Endothelial cell of umbilical vein (primary cell): Measurements from ENCODE around the gene SLC11A1. TPM values are rescaled to one million over a fixed set of nuclear protein-coding genes. Genes with fewer than 3 reads are reported as not detected.

Experiments
- BruUV-seq: library from RNA; stranded (reverse); fragments of 400-500 nt; replicated peaks from 2 replicates; lab custom pipeline; 2021; lab: Mats Ljungman, UMichigan
- CTCF ChIA-PET: fragments of 300-600, 350-600 bp; sonication (Branson Sonifier 250); formaldehyde crosslinking; loops from one replicate; lab custom pipeline; 2021; ENCODE audit warnings: antibody characterized with exemption, inconsistent platforms; lab: Charles Lee
- POLR2A ChIA-PET: fragments of 300-600, 350-600 bp; sonication (Branson Sonifier 250); formaldehyde crosslinking; loops from one replicate; lab custom pipeline; 2021; ENCODE audit warnings: antibody characterized with exemption, inconsistent platforms; lab: Charles Lee
- DNase-seq: peaks from one replicate; pipeline ENCODE4 v3.0.0-alpha.2; 2011; ENCODE audit warnings: low read depth, low spot score
- FAIRE-seq: peaks from 2 replicates; lab custom pipeline; 2011; peaks lifted over from hg19 to GRCh38; lab: Jason Lieb, UNC
- H2AFZ ChIP-seq: 2 replicates; pipeline ENCODE4 v1.6.0; 2012; ENCODE audit warnings: low read depth, low read length, control low read depth, inconsistent platforms
- H3K27ac ChIP-seq: 2 replicates; pipeline ENCODE4 v1.5.1; 2011; ENCODE audit warnings: low read depth, mild to moderate bottlenecking, control low read depth, low read length, moderate library complexity; ENCODE audit not compliant: insufficient read depth
- H3K27me3 ChIP-seq, 2 experiments: 2 replicates each; pipeline versions ENCODE4 v1.6.0 to v1.6.1; 2011; ENCODE audit warnings: low read length in 2 of 2, mixed read lengths in 1 of 2; ENCODE audit not compliant: control insufficient read depth in 2 of 2, insufficient read depth in 2 of 2
- H3K36me3 ChIP-seq, 2 experiments: 2 replicates in 1 of 2; 3 replicates in 1 of 2; pipeline ENCODE4 v1.5.1; 2011; ENCODE audit warnings: low read length in 2 of 2, mild to moderate bottlenecking in 1 of 2, moderate library complexity in 1 of 2; ENCODE audit not compliant: control insufficient read depth in 2 of 2, insufficient read depth in 2 of 2; ENCODE audit errors: extremely low read depth in 1 of 2
- H3K4me1 ChIP-seq: 3 replicates; pipeline ENCODE4 v1.5.1; 2011; ENCODE audit warnings: mild to moderate bottlenecking, low read length; ENCODE audit not compliant: control insufficient read depth, insufficient read depth; ENCODE audit errors: extremely low read depth
- H3K4me2 ChIP-seq: 2 replicates; pipeline ENCODE4 v1.6.1; 2011; ENCODE audit warnings: low read length, control low read depth, mixed read lengths; ENCODE audit not compliant: insufficient read depth
- H3K4me3 ChIP-seq, 3 experiments: fragments of 200-600 bp in 1 of 3; sonication (generic), shearing (Covaris generic) in 1 of 3; replicated peaks in 1 of 3; 2 replicates each; pipeline ENCODE4 v1.5.1; 2011 to 2016; ENCODE audit warnings: control low read depth in 3 of 3, low read length in 3 of 3, mild to moderate bottlenecking in 2 of 3, inconsistent platforms in 1 of 3, low read depth in 1 of 3, moderate library complexity in 1 of 3; ENCODE audit not compliant: insufficient read depth in 1 of 3
- H3K79me2 ChIP-seq: 2 replicates; pipeline ENCODE4 v1.6.0; 2012; ENCODE audit warnings: low read length, inconsistent platforms; ENCODE audit not compliant: control insufficient read depth, insufficient read depth
- H3K9ac ChIP-seq: replicated peaks from 2 replicates; pipeline ENCODE3; 2011; ENCODE audit warnings: low read length, control low read depth; ENCODE audit not compliant: insufficient read depth; ENCODE audit errors: extremely low read depth
- H3K9me1 ChIP-seq: replicated peaks from 3 replicates; pipeline ENCODE4 v1.6.0; 2011; ENCODE audit warnings: mild to moderate bottlenecking, low read length; ENCODE audit not compliant: control insufficient read depth, insufficient read depth; ENCODE audit errors: extremely low read depth
- H3K9me3 ChIP-seq: replicated peaks from 2 replicates; pipeline ENCODE4 v1.5.1; 2012; ENCODE audit warnings: low read length, inconsistent platforms; ENCODE audit not compliant: control insufficient read depth, insufficient read depth
- H4K20me1 ChIP-seq: replicated peaks from 2 replicates; pipeline ENCODE3; 2011; ENCODE audit warnings: mild to moderate bottlenecking, low read length; ENCODE audit not compliant: control insufficient read depth, insufficient read depth; ENCODE audit errors: extremely low read depth
- CTCF ChIP-seq, 2 donors: IDR thresholded peaks; 1 replicate in 1 of 2; 2 replicates in 1 of 2; pipeline ENCODE4 v1.5.1; 2011; ENCODE audit warnings: low read length in 2 of 2, mild to moderate bottlenecking in 2 of 2, moderate library complexity in 2 of 2, control low read depth in 1 of 2, inconsistent platforms in 1 of 2, low read depth in 1 of 2; ENCODE audit not compliant: insufficient read depth in 1 of 2; ENCODE audit errors: extremely low read depth in 1 of 2
- EZH2 ChIP-seq: IDR thresholded peaks from 2 replicates; pipeline ENCODE4 v1.6.1; 2012; ENCODE audit warnings: borderline replicate concordance, low read depth, mild to moderate bottlenecking, moderate library complexity, low read length, inconsistent platforms; ENCODE audit not compliant: severe bottlenecking
- FOS ChIP-seq: IDR thresholded peaks from 2 replicates; pipeline ENCODE4 v1.6.1; 2011; ENCODE audit warnings: mild to moderate bottlenecking, low read length, moderate library complexity, borderline replicate concordance; ENCODE audit not compliant: insufficient read depth
- GATA2 ChIP-seq: IDR thresholded peaks from 2 replicates; pipeline ENCODE4 v1.7.0; 2011; ENCODE audit warnings: low read depth, mild to moderate bottlenecking, moderate library complexity, mixed read lengths, low read length; ENCODE audit not compliant: insufficient read length, insufficient read depth
- JUN ChIP-seq: IDR thresholded peaks from 2 replicates; pipeline ENCODE4 v1.6.1; 2011; ENCODE audit warnings: borderline replicate concordance, low read depth; ENCODE audit not compliant: insufficient read length, insufficient read depth
- MAX ChIP-seq: IDR thresholded peaks from 2 replicates; pipeline ENCODE4 v1.6.1; 2011; ENCODE audit not compliant: insufficient read depth, insufficient read length
- MYC ChIP-seq: IDR thresholded peaks from one replicate; pipeline ENCODE4 v1.6.1; 2011; ENCODE audit warnings: mild to moderate bottlenecking, low read depth, low read length
- POLR2A ChIP-seq: IDR thresholded peaks from 2 replicates; pipeline ENCODE4 v1.6.1; 2012; ENCODE audit warnings: low read depth, mild to moderate bottlenecking, control low read depth, low read length
- POLR2AphosphoS5 ChIP-seq: IDR thresholded peaks from 2 replicates; pipeline ENCODE4 v1.6.1; 2012; ENCODE audit warnings: low read depth, mild to moderate bottlenecking, control low read depth, low read length, moderate library complexity; ENCODE audit not compliant: insufficient read depth
- dilution Hi-C: fragments of 300-500 bp; cut with MboI; formaldehyde crosslinking; loops from one replicate; pipeline ENCODE4 v1.15.0; 2019; ENCODE audit warnings: low sequenced_read_pairs; ENCODE audit not compliant: extremely low pct_ligation_motif_present
- intact Hi-C: fragments of 100-400 bp; cut with micrococcal nuclease; formaldehyde crosslinking; loops from one replicate; pipeline ENCODE4 v1.10.0; 2022
- polyA plus RNA-seq, 4 experiments: library from polyadenylated mRNA; depleted of rRNA in 3 of 4; stranded (reverse) in 3 of 4; unstranded in 1 of 4; fragments of >200 nt; gene quantifications; 2 replicates each; pipeline versions ENCODE4 v1.2.1 to v1.2.3, GENCODE V29; 2011 to 2012; ENCODE audit warnings: missing spikeins in 1 of 4
- total RNA-seq: library from RNA; stranded (reverse); gene quantifications from 2 replicates; pipeline ENCODE4 v1.2.3, GENCODE V29; 2021

Gene SLC11A1
- total and polyA plus RNA-seq, 2 donors (not counting 3 experiments of a cell fraction or from before 2014, with no cell fraction given) = 0.03 TPM; not detected in 1

GRCh38 chr2:218418717-218419458 lies 36.8 kb downstream of the SLC11A1 start, which contains the start of gene VIL1:
TSS of gene VIL1 (plus strand) at chr2:218419123. CDS start at chr2:218423779, 4,656 bp downstream.
- no peak within 1 kb of the TSS for H2AFZ ChIP-seq
- no peak for FAIRE-seq
- dilution Hi-C loops (no loop called here), intact Hi-C loops (loop anchor here (1.0 kb wide), 1 partner anchor 81 kb away; no protein-coding TSS in a partner anchor)
- no peaks in the 10 kb centered on the region for H3K9me1 ChIP-seq
- ChIA-PET POLR2A (no interaction called here), CTCF (no interaction called here)
- no peaks in the 10 kb centered on the region for H3K27me3 ChIP-seq
- no peaks in the 10 kb centered on the region for H3K36me3 ChIP-seq
- no peaks in the 10 kb centered on the region for H3K4me1 ChIP-seq
- BruUV-seq = no TSS peak
- no peak for DNase-seq
- H3K27ac ChIP-seq = no peak within 1 kb of the TSS
- no peak within 1 kb of the TSS for H3K4me2 ChIP-seq
- no peak within 1 kb of the TSS for H3K9ac ChIP-seq
- H4K20me1 ChIP-seq = no peaks in the 10 kb centered on the region
- no peak within 1 kb of the TSS for H3K4me3 ChIP-seq
- no peaks in the 10 kb centered on the region for H3K9me3 ChIP-seq
- TF ChIP-seq POLR2A = no peak
- no peak for TF ChIP-seq MAX
- no peak for TF ChIP-seq GATA2
- no peak for TF ChIP-seq MYC
- TF ChIP-seq CTCF (IDR thresholded peaks at IDR 0.05; ENCODE audit: extremely low read depth in 1 of 2, insufficient read depth in 1 of 2, low read depth in 1 of 2, low read length in 2 of 2) = no peak
- TF ChIP-seq FOS = no peak
- no peak for TF ChIP-seq EZH2
- no peak for TF ChIP-seq POLR2AphosphoS5
- TF ChIP-seq JUN = no peak
- no peaks in the 10 kb centered on the region for H3K79me2 ChIP-seq
